K562 (cell line): ENCODE data around the gene TMEM63A. TPM values are rescaled to one million over a fixed set of nuclear protein-coding genes. Genes with fewer than 3 reads are reported as not detected.
A peak's percentile ranks its signal among the peaks of the same experiment; 100 is the strongest.

ENCODE experiments used
- CBFA2T3 ChIP-seq: fragments of 450-650 bp; IDR thresholded peaks from 2 replicates; pipeline ENCODE4 v1.6.1; 2017
- CBX2 ChIP-seq: fragments of 200-600 bp; sonication (generic); IDR thresholded peaks from one replicate; pipeline ENCODE4 v1.6.1; 2012; ENCODE audit warnings: mild to moderate bottlenecking, low read length, inconsistent platforms; ENCODE audit not compliant: insufficient read depth, poor library complexity, severe bottlenecking
- EWSR1 ChIP-seq: fragments of 450-650 bp; IDR thresholded peaks from 2 replicates; pipeline ENCODE4 v1.6.1; 2018; ENCODE audit warnings: borderline replicate concordance, mild to moderate bottlenecking, low read depth, moderate library complexity; ENCODE audit not compliant: partially characterized antibody
- GATA2 ChIP-seq: sonication (generic); formaldehyde crosslinking; IDR thresholded peaks from 2 replicates; pipeline ENCODE4 v1.4.0; 2020; ENCODE audit warnings: mild to moderate bottlenecking, missing genetic modification reagents
- HMG20A ChIP-seq: fragments of 450-650 bp; formaldehyde crosslinking; conservative IDR thresholded peaks from 2 replicates; pipeline ENCODE4 v1.4.0; 2020; ENCODE audit warnings: mild to moderate bottlenecking, mixed read lengths
- PTTG1 ChIP-seq: fragments of 450-650 bp; IDR thresholded peaks from 2 replicates; pipeline ENCODE4 v1.6.1; 2016; ENCODE audit warnings: low read depth, mild to moderate bottlenecking, missing genetic modification characterization, missing compliant biosample characterization
- PYGO2 ChIP-seq: fragments of 450-650 bp; IDR thresholded peaks from 2 replicates; pipeline ENCODE4 v1.6.1; 2016; ENCODE audit warnings: mild to moderate bottlenecking, missing genetic modification characterization, moderate library complexity, missing compliant biosample characterization
- RBFOX2 ChIP-seq: fragments of 200-400 bp; formaldehyde crosslinking; IDR thresholded peaks from 2 replicates; pipeline ENCODE4 v1.6.1; 2017; ENCODE audit warnings: low read depth, mild to moderate bottlenecking, low read length, moderate library complexity
- SIX5 ChIP-seq, 2 experiments: IDR thresholded peaks; 2 replicates each; pipeline ENCODE4 v1.6.1; 2011; ENCODE audit warnings: low read length in 2 of 2, borderline replicate concordance in 1 of 2, low read depth in 1 of 2, mild to moderate bottlenecking in 1 of 2, moderate library complexity in 1 of 2; ENCODE audit not compliant: insufficient read depth in 1 of 2
- SMARCA5 ChIP-seq: fragments of 450-650 bp; IDR thresholded peaks from 2 replicates; pipeline ENCODE4 v1.6.1; 2016
- STAT5B ChIP-seq: fragments of 250-450 bp; sonication (Bioruptor Pico); IDR thresholded peaks from 2 replicates; pipeline ENCODE4 v1.8.0; 2021; ENCODE audit warnings: mild to moderate bottlenecking, inconsistent platforms
- ZNF24 ChIP-seq: fragments of 450-650 bp; IDR thresholded peaks from 2 replicates; pipeline ENCODE4 v1.6.1; 2016
- ZNF778 ChIP-seq: fragments of 450-650 bp; formaldehyde crosslinking; IDR thresholded peaks from 2 replicates; pipeline ENCODE4 v1.4.0; 2020; ENCODE audit warnings: mild to moderate bottlenecking, moderate library complexity
- ZNF780A ChIP-seq: fragments of 250-450 bp; sonication (Bioruptor Pico); IDR thresholded peaks from 2 replicates; pipeline ENCODE4 v1.5.0; 2021; ENCODE audit warnings: mild to moderate bottlenecking
- polyA plus RNA-seq, 8 experiments: library from polyadenylated mRNA; depleted of rRNA in 4 of 8; stranded (reverse) in 5 of 8; unstranded in 3 of 8; fragments of >200 nt; fragmentation: Nextera tagmentation in 2 of 8; fragmentation: Illumina TruSeq in 1 of 8; extraction: Ambion mirVana in 2 of 8; extraction: Trizol in 1 of 8; gene quantifications; 2 replicates each; pipeline versions ENCODE4 v1.2.1 to v1.2.3, GENCODE V29; 2011 to 2014; ENCODE audit warnings: inconsistent platforms in 1 of 8, missing spikeins in 1 of 8
- total RNA-seq, 7 experiments: library from RNA; depleted of rRNA in 6 of 7; stranded (reverse); fragments of >200 nt in 6 of 7; fragmentation: Illumina TruSeq in 2 of 7; extraction: Trizol in 2 of 7; gene quantifications; 2 replicates each; pipeline versions ENCODE4 v1.2.1 to v1.2.3, GENCODE V29; 2011 to 2021; ENCODE audit warnings: low replicate concordance in 1 of 7
- TF ChIP-seq, protein P1 (sequence below): sonication (generic); formaldehyde crosslinking; IDR thresholded peaks from 2 replicates; pipeline ENCODE4 v1.8.0; 2023; ENCODE audit warnings: missing genetic modification reagents, mild to moderate bottlenecking, borderline replicate concordance
- TF ChIP-seq, protein P2 (sequence below): fragments of 450-650 bp; formaldehyde crosslinking; IDR thresholded peaks from 2 replicates; pipeline ENCODE4 v1.4.0; 2022; ENCODE audit warnings: missing genetic modification characterization
- TF ChIP-seq, protein P3 (sequence below): sonication (generic); formaldehyde crosslinking; IDR thresholded peaks from 2 replicates; pipeline ENCODE4 v1.9.0; 2022; ENCODE audit warnings: mild to moderate bottlenecking, missing genetic modification reagents
- TF ChIP-seq, protein P4 (sequence below): fragments of 450-650 bp; IDR thresholded peaks from 2 replicates; pipeline ENCODE4 v1.6.1; 2018; ENCODE audit warnings: mild to moderate bottlenecking, low read depth; ENCODE audit not compliant: partially characterized antibody

TMEM63A gene
- total and polyA plus RNA-seq, 9 of the 15 experiments (the other 6 are each of a cell fraction or from before 2014, with no cell fraction given) = 2.0 to 54.6 (median 17.5) TPM

DNA sequence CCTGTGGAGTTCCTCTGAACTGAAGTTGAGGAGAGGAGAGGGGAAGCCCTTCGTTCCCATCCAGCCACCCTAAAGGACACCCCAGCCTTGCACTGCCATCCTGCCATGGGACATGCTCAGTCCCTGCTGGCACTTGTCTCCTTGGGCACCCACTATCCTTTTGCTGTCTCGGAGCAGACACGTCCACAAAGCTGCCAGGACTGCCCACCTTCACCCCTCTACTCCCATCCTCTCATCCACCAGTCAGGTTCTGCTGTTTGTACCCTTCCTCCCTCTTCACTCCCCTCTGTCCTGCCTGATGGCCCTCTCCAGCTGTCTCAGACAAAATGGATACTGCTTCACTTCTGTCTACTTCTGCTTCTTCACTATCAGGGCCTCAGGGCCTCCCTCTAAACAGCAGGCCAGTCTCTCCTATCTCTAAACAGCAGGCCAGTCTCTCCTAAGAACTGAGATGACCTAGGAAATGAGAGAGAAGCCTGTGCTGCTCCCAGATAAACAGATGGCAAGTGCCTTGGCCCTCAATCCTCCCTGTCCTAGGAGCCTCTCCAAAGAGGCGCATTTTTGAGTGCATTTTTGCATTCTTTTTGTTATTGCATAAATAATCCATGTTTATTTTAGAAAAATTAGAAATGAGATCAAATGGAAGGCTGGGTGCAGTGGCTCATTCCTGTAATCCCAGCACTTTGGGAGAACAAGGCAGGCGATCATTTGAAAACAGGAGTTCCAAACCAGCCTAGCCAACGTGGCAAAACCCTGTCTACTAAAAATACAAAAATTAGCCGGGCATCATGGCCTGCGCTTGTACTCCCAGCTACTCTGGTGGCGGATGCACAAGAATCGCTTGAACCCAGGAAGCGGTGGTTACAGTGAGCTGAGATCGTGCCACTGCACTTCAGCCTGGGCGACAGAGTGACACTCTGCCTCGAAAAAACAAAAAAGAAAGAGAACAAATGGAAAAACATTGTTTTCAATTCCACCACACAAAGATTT lies 46.3 kb upstream of the TMEM63A start (continued):
- no peak for TF ChIP-seq ZNF778 (CRISPR knock-in tag)
- no peak for TF ChIP-seq HMG20A
- TF ChIP-seq CBFA2T3 = peak; percentile 100
- TF ChIP-seq RBFOX2 = peak; percentile 54
- TF ChIP-seq, protein P1, sequence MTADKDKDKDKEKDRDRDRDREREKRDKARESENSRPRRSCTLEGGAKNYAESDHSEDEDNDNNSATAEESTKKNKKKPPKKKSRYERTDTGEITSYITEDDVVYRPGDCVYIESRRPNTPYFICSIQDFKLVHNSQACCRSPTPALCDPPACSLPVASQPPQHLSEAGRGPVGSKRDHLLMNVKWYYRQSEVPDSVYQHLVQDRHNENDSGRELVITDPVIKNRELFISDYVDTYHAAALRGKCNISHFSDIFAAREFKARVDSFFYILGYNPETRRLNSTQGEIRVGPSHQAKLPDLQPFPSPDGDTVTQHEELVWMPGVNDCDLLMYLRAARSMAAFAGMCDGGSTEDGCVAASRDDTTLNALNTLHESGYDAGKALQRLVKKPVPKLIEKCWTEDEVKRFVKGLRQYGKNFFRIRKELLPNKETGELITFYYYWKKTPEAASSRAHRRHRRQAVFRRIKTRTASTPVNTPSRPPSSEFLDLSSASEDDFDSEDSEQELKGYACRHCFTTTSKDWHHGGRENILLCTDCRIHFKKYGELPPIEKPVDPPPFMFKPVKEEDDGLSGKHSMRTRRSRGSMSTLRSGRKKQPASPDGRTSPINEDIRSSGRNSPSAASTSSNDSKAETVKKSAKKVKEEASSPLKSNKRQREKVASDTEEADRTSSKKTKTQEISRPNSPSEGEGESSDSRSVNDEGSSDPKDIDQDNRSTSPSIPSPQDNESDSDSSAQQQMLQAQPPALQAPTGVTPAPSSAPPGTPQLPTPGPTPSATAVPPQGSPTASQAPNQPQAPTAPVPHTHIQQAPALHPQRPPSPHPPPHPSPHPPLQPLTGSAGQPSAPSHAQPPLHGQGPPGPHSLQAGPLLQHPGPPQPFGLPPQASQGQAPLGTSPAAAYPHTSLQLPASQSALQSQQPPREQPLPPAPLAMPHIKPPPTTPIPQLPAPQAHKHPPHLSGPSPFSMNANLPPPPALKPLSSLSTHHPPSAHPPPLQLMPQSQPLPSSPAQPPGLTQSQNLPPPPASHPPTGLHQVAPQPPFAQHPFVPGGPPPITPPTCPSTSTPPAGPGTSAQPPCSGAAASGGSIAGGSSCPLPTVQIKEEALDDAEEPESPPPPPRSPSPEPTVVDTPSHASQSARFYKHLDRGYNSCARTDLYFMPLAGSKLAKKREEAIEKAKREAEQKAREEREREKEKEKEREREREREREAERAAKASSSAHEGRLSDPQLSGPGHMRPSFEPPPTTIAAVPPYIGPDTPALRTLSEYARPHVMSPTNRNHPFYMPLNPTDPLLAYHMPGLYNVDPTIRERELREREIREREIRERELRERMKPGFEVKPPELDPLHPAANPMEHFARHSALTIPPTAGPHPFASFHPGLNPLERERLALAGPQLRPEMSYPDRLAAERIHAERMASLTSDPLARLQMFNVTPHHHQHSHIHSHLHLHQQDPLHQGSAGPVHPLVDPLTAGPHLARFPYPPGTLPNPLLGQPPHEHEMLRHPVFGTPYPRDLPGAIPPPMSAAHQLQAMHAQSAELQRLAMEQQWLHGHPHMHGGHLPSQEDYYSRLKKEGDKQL = no peak
- TF ChIP-seq, protein P2, sequence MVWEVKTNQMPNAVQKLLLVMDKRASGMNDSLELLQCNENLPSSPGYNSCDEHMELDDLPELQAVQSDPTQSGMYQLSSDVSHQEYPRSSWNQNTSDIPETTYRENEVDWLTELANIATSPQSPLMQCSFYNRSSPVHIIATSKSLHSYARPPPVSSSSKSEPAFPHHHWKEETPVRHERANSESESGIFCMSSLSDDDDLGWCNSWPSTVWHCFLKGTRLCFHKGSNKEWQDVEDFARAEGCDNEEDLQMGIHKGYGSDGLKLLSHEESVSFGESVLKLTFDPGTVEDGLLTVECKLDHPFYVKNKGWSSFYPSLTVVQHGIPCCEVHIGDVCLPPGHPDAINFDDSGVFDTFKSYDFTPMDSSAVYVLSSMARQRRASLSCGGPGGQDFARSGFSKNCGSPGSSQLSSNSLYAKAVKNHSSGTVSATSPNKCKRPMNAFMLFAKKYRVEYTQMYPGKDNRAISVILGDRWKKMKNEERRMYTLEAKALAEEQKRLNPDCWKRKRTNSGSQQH (CRISPR knock-in tag) = peak; percentile 97
- TF ChIP-seq CBX2 = no peak
- TF ChIP-seq, protein P3, sequence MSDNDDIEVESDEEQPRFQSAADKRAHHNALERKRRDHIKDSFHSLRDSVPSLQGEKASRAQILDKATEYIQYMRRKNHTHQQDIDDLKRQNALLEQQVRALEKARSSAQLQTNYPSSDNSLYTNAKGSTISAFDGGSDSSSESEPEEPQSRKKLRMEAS (CRISPR knock-in tag) = peak; percentile 87
- TF ChIP-seq PTTG1 (tag) = peak; percentile 79
- peak; percentile 84 for TF ChIP-seq ZNF24
- TF ChIP-seq SMARCA5 = peak; percentile 90
- no peak for TF ChIP-seq ZNF780A (CRISPR knock-in tag)
- TF ChIP-seq STAT5B (CRISPR knock-in tag) = no peak
- peak; percentile 84 for TF ChIP-seq PYGO2 (tag)
- no peak for TF ChIP-seq SIX5 (IDR thresholded peaks at IDR 0.05; ENCODE audit: borderline replicate concordance in 1 of 2, insufficient read depth in 1 of 2, low read depth in 1 of 2, low read length in 2 of 2)
- TF ChIP-seq, protein P4, sequence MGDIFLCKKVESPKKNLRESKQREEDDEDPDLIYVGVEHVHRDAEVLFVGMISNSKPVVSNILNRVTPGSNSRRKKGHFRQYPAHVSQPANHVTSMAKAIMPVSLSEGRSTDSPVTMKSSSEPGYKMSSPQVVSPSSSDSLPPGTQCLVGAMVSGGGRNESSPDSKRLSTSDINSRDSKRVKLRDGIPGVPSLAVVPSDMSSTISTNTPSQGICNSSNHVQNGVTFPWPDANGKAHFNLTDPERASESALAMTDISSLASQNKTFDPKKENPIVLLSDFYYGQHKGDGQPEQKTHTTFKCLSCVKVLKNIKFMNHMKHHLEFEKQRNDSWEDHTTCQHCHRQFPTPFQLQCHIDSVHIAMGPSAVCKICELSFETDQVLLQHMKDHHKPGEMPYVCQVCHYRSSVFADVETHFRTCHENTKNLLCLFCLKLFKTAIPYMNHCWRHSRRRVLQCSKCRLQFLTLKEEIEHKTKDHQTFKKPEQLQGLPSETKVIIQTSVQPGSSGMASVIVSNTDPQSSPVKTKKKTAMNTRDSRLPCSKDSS = no peak
- peak; percentile 100 for TF ChIP-seq GATA2 (CRISPR knock-in tag)
- TF ChIP-seq EWSR1 = no peak
